Epithelial cell of proximal tubule (primary cell): Measurements from ENCODE around the gene ALCAM. TPM values are rescaled to one million over a fixed set of nuclear protein-coding genes. Genes with fewer than 3 reads are reported as not detected.
"Not testable (repeated sequence)": the region's sequence is repeated elsewhere in the genome, so short reads cannot be mapped to it uniquely, and the experiment has no call there.

Experiments used
- DNase-seq: peaks from one replicate; pipeline ENCODE4 v3.0.0-alpha.2; 2011; ENCODE audit warnings: low read depth
- H3K4me3 ChIP-seq: 2 replicates; pipeline ENCODE4 v1.5.1; 2011; ENCODE audit warnings: low read depth, mild to moderate bottlenecking, low read length
- total RNA-seq: library from RNA; depleted of rRNA; stranded (reverse); fragments of >200 nt; gene quantifications from 2 replicates; pipeline ENCODE4 v1.2.3, GENCODE V29; 2015
- TF ChIP-seq, protein P1 (sequence below): conservative IDR thresholded peaks from 2 replicates; pipeline ENCODE4 v1.5.1; 2012; ENCODE audit warnings: low read depth, mild to moderate bottlenecking, low read length

ALCAM gene
- total RNA-seq, 1 donor from 2014 or later, result 121 TPM

DNA sequence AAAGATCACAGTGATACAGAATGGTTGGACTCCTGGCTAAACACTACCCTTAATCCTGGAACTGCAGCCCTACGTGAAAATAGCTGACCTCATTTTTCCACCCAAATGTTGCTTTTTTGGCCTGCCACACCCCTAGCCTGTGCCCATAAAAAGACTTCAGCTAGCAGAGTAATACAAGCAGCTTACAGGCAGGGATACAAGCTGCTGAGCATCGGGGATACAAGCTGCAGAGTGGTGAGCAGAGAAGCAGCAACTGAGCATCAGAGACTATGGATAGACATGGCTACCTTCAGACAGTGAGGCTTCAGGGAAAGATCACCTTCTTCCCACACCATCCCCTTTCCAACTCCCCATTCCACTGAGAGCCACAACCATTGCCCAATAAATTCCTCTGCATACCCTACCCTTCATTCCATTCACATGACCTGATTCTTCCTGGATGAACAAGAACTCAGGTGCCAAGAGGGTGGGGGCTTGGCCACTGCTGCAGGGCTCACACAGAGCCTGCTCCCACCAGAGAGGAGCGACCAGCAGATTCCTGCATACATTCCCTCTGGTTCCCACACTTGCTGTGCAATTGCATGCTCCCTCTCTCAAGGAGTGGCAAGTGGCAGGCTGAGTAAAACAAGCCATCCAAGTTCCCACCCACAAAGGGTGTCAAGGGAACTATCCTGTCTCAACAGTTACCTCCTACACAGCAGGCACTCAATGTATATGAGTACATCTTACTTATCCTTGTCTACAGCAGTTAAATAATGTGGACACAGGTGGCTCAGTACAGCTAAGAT lies 217.5 kb downstream of the ALCAM start:
- TF ChIP-seq, protein P1, sequence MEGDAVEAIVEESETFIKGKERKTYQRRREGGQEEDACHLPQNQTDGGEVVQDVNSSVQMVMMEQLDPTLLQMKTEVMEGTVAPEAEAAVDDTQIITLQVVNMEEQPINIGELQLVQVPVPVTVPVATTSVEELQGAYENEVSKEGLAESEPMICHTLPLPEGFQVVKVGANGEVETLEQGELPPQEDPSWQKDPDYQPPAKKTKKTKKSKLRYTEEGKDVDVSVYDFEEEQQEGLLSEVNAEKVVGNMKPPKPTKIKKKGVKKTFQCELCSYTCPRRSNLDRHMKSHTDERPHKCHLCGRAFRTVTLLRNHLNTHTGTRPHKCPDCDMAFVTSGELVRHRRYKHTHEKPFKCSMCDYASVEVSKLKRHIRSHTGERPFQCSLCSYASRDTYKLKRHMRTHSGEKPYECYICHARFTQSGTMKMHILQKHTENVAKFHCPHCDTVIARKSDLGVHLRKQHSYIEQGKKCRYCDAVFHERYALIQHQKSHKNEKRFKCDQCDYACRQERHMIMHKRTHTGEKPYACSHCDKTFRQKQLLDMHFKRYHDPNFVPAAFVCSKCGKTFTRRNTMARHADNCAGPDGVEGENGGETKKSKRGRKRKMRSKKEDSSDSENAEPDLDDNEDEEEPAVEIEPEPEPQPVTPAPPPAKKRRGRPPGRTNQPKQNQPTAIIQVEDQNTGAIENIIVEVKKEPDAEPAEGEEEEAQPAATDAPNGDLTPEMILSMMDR, result no peak
- H3K4me3 ChIP-seq, result no peak overlapping the region
- no peak for DNase-seq

DNA sequence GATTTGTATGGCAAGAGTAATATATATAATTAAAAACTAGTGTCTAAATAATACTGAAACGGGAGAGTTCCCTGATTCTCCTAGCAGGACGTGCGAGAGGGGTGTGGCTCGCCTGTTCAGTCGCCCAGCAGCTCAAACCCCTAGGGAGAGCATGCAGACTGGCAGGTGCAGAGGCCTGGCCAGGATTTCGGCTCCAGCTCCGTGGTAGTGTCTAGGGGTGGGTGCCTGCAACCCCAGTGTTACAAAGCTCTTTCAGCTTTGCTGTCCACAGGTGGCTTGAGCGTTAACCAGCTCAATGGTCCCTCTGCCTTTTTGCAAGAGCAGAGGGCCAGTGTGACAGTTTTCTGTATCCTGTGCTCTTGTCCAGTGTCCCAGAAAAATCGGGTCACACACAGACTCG lies 226.6 kb downstream of the ALCAM start:
- no peak overlapping the region for H3K4me3 ChIP-seq
- DNase-seq, result no peak
- TF ChIP-seq, protein P1, result no peak

GRCh38 chr3:105594219-105594618 lies 227.5 kb downstream of the ALCAM start:
- no peak for DNase-seq
- TF ChIP-seq, protein P1, result no peak
- H3K4me3 ChIP-seq, result no peak overlapping the region

GRCh38 chr3:105598042-105598796 lies 231.5 kb downstream of the ALCAM start:
- no peak overlapping the region for H3K4me3 ChIP-seq
- peak; percentile 67 for DNase-seq
- TF ChIP-seq, protein P1, result no peak

DNA sequence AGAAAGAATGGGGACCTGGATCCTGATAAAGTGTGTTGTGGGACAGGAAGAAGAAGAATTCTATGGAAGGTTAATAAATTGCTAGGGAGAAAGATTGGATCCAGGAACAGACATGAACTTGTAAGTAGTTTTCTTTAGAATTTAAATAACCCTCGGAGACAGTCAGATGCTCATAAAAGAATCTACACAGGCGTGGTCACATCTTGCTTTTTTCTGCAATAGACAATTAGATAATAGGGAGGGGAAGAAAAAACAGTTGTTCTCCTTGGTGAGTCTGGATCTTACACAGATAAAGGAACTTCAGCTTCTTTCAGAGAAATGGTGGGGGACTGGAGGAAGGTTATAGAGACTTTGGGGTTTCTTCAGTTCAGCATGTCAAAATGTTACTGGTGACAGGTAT lies 232.6 kb downstream of the ALCAM start:
- no peak overlapping the region for H3K4me3 ChIP-seq
- DNase-seq, result no peak
- TF ChIP-seq, protein P1, result no peak

DNA sequence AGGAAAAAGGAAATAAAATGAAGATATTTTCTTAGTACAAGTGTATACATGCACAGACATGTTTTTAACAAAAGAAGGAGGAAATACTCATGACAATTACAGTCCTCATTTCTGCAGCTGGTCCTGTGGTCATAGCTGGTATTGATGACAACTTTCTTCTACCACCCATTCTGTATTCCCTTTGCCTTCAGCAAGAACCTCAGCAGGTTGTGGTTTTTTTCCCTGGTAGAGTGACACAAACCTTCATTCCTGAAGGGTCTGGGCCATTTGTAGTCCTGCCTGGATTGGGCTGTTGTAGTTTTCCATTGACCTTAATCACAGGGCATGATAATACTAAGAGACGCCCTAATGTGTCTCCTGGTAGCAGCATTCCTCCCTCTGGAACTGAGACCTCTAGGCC lies 235.0 kb downstream of the ALCAM start:
- H3K4me3 ChIP-seq, DNase-seq: not testable (repeated sequence)

DNA sequence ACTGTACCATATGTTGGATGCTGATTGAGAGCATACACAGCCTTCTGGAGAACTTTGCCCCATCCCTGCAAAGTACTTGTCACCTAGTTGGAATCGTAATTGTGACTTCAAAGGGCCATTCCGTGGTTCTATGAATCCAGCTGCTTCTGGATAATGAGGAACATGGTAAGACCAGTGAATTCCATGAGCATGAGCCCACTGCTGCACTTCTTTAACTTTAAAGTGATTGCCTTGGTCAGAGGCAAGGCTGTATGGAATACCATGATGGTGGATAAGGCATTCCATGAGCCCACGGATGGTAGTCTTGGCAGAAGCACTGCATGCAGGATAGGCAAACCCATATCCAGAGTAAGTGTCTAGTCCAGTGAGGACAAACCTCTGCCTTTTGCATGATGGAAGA lies 235.6 kb downstream of the ALCAM start:
- H3K4me3 ChIP-seq, result not testable (repeated sequence)

DNA sequence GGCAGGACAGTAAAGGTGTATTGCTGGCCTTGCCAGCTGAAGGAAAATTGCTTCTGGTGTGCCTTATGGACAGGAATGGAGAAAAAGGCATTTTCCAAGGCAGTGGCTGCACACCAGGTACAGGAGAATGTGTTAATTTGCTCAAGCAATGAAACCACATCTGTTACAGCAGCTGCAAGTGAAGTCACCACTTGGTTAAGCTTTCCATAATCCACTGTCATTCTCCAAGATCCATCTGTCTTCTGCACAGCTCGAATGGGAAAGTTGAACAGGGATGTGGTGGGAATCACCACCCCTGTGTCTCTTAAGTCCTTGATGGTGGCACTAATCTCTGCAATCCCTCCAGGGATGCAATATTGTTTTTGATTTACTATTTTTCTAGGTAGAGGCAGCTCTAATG lies 236.8 kb downstream of the ALCAM start:
- not testable (repeated sequence) for H3K4me3 ChIP-seq, DNase-seq

More for the DNA sequence above, 235.6 kb downstream of the ALCAM start:
- DNase-seq, result not testable (repeated sequence)
